Left ventricle myocardium inferior (tissue), 1 donor: ENCODE measurements around the gene DTNA. TPM values are rescaled to one million over a fixed set of nuclear protein-coding genes. Genes with fewer than 3 reads are reported as not detected.
"Not testable (repeated sequence)": the region's sequence is repeated elsewhere in the genome, so short reads cannot be mapped to it uniquely, and the experiment has no call there.

Source experiments
- DNase-seq: peaks from one replicate; pipeline ENCODE4 v3.0.0-alpha.2; 2020
- H3K27ac ChIP-seq: fragments of 200-600 bp; replicated peaks from 2 replicates; pipeline ENCODE4 v1.8.0; 2021
- H3K27me3 ChIP-seq: fragments of 200-600 bp; 2 replicates; pipeline ENCODE4 v1.8.0; 2021; ENCODE audit warnings: low read depth
- H3K36me3 ChIP-seq: fragments of 200-600 bp; 2 replicates; pipeline ENCODE4 v1.8.0; 2021
- H3K4me1 ChIP-seq: fragments of 200-600 bp; 2 replicates; pipeline ENCODE4 v1.8.0; 2021
- H3K4me3 ChIP-seq: fragments of 200-600 bp; 2 replicates; pipeline ENCODE4 v1.8.0; 2021; ENCODE audit warnings: mild to moderate bottlenecking, moderate library complexity
- H3K9me3 ChIP-seq: fragments of 200-600 bp; replicated peaks from 2 replicates; pipeline ENCODE4 v1.8.0; 2021
- intact Hi-C: fragments of 100-400 bp; cut with micrococcal nuclease; formaldehyde crosslinking; loops from one replicate; pipeline ENCODE4 v1.11.0; 2022
- total RNA-seq: library from RNA; stranded (reverse); fragmentation: NEBNext Ultra II Directional; extraction: Animal tissue kit (Norgen Biotek cat#: 25700); gene quantifications from one replicate; pipeline ENCODE4 v1.2.1, GENCODE V29; 2021
- TF ChIP-seq, protein P1 (sequence below): fragments of 200-600 bp; IDR thresholded peaks from 2 replicates; pipeline ENCODE4 v1.8.0; 2021; ENCODE audit warnings: antibody characterized with exemption, mild to moderate bottlenecking, borderline replicate concordance
- donor health status: DM: no; HTN: yes; CAD: no; lungs with severe emphysema.

DTNA gene
- total RNA-seq, 1 donor from 2014 or later: 167 TPM

DNA sequence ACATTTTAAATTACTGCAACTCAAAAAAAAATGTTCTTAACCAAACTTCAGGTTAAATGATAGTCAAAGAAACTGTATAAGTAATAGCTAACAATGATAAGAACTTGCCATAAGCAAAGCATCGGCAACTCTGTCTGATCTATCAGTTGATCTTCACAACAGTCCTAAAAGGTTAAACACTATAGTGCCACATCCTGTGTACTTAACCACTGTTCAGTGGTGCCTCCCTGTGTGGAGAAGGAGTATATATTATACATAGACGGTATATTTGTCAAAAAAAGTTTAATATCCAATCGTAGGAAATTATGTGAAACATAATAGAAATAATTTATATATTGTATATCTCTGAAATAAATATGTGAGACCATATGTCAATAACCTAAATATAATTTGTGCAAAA is 13.0 kb downstream of the DTNA start:
- Histone ChIP-seq H3K27ac (no peak overlapping the region), H3K4me1 (peaks cover 6% of the 10 kb centered on the region)
- intact Hi-C loops: no loop called here

DNA sequence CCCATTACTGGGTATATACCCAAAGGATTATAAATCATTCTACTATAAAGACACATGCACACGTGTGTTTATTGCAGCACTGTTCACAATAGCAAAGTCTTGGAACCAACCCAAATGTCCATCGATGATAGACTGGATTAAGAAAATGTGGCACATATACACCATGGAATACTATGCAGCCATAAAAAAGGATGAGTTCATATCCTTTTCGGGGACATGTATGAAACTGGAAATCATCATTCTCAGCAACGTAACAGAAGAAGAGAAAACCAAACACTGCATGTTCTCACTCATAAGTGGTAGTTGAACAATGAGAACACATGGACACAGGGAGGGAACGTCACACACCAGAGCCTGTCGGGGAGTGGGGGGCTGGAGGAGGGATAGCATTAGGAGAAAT is 15.6 kb downstream of the DTNA start:
- H3K4me3 ChIP-seq, DNase-seq, intact Hi-C loops, H3K27ac ChIP-seq, H3K27me3 ChIP-seq, H3K36me3 ChIP-seq: not testable (repeated sequence)
- peaks cover 24% of the 10 kb centered on the region for H3K4me1 ChIP-seq
- H3K9me3 ChIP-seq: peaks cover 19% of the 10 kb centered on the region

More for the DNA sequence above, 13.0 kb downstream of the DTNA start:
- H3K4me3 ChIP-seq: no peak overlapping the region
- H3K9me3 ChIP-seq: peaks cover 19% of the 10 kb centered on the region
- TF ChIP-seq, protein P1, sequence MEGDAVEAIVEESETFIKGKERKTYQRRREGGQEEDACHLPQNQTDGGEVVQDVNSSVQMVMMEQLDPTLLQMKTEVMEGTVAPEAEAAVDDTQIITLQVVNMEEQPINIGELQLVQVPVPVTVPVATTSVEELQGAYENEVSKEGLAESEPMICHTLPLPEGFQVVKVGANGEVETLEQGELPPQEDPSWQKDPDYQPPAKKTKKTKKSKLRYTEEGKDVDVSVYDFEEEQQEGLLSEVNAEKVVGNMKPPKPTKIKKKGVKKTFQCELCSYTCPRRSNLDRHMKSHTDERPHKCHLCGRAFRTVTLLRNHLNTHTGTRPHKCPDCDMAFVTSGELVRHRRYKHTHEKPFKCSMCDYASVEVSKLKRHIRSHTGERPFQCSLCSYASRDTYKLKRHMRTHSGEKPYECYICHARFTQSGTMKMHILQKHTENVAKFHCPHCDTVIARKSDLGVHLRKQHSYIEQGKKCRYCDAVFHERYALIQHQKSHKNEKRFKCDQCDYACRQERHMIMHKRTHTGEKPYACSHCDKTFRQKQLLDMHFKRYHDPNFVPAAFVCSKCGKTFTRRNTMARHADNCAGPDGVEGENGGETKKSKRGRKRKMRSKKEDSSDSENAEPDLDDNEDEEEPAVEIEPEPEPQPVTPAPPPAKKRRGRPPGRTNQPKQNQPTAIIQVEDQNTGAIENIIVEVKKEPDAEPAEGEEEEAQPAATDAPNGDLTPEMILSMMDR: no peak
- DNase-seq: no peak
- H3K27me3 ChIP-seq: no peaks in the 10 kb centered on the region
- no peaks in the 10 kb centered on the region for H3K36me3 ChIP-seq

DNA sequence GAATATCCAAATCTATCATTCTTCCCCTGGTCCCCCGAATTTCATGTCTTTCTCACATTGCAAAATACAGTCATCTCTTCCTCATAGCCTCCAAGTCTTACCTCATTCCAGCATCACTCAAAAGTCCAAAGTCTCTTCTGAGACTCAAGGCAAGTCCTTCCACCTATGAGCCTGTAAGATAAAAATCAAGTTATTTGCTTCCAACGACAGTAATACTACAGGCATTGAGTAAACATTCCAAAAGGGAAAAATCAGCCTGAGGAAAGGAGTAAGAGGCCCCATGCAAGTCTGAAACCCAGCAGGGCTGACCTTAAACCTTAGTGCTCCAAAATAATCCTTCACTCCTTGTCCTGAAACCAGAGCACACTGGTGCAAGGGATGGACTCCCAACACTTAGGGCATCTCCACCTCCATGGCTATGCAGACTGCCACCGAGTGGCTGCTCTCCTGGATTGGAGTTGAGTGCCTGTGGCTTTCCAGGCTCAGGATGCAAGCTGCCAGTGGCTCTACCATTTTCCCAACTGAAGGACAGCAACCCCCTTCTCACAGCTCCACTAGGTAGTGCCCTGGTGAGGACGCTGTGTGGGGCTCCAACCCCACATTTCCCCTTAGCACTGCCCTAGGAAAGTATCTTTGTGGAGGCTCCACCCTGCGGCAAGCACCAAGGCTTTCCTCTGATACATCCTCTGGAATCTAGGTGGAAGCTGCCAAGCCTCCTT is 16.3 kb downstream of the DTNA start:
- Histone ChIP-seq H3K9me3 (peaks cover 19% of the 10 kb centered on the region), H3K36me3 (no peaks in the 10 kb centered on the region), H3K27ac (peak overlapping the region; percentile 16), H3K27me3 (no peaks in the 10 kb centered on the region), H3K4me3 (no peak overlapping the region), H3K4me1 (peaks cover 26% of the 10 kb centered on the region)
- no peak for DNase-seq
- intact Hi-C loops: no loop called here
- TF ChIP-seq, protein P1: no peak

DNA sequence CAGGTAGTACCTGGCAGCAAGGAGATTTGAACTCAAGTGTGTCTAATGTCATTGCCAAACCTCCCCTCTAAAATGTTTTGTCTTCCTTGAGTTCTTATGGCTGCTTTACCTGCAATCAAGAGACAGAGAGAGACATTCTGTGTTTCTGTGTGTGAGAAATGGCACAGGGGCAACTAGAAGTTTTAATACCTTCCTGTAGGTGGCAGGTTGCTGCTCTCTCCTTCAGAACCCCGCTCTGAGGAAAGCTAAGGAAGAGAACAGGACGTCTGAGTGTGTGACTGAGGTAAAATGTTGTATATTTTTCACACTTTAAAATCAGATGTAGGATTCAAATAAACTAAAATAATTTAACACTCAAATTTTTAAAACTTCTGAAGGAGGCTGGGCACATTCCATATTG is 19.2 kb downstream of the DTNA start:
- intact Hi-C loops: no loop called here

DNA sequence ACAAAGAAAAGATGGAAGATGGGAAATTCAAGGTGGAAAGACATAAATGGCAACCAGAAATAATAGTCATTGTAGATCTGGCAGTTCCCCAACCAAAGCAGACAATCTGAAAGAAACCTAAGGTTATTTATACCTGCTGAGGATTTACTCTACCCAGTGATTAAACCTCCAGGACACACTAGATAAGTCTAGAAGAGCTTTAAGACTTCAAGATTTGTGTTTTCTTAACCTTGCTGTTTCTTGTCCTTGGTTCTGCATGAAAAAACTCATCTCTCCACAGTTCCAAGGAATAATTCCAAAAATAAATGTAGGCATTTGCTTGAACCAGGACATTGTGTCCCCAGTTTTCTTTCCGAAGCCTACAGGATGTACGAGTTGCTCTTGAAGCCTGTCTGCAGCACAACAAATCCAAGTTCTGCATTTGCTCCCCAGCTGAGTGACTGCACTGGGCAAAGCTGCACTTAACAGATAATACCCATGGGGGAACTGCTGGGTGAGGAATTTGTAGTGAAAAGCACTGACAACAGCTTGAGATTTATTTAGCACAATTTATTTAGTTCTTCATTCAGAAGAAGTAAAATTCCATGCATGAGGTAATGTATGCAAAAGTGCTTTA is 19.8 kb downstream of the DTNA start:
- no peak overlapping the region for H3K4me3 ChIP-seq
- H3K27me3 ChIP-seq: no peaks in the 10 kb centered on the region
- peaks cover 11% of the 10 kb centered on the region for H3K9me3 ChIP-seq
- H3K4me1 ChIP-seq: peaks cover 48% of the 10 kb centered on the region
- intact Hi-C loops: no loop called here
- peak overlapping the region; percentile 82 for H3K27ac ChIP-seq
- H3K36me3 ChIP-seq: no peaks in the 10 kb centered on the region
- TF ChIP-seq, protein P1: no peak
- DNase-seq: peak; percentile 18

More for the DNA sequence above, 19.2 kb downstream of the DTNA start:
- H3K4me3 ChIP-seq: no peak overlapping the region
- TF ChIP-seq, protein P1: peak; percentile 58
- no peaks in the 10 kb centered on the region for H3K36me3 ChIP-seq
- no peak for DNase-seq
- peaks cover 17% of the 10 kb centered on the region for H3K9me3 ChIP-seq
- peaks cover 46% of the 10 kb centered on the region for H3K4me1 ChIP-seq
- no peaks in the 10 kb centered on the region for H3K27me3 ChIP-seq
- H3K27ac ChIP-seq: peak overlapping the region; percentile 82

DNA sequence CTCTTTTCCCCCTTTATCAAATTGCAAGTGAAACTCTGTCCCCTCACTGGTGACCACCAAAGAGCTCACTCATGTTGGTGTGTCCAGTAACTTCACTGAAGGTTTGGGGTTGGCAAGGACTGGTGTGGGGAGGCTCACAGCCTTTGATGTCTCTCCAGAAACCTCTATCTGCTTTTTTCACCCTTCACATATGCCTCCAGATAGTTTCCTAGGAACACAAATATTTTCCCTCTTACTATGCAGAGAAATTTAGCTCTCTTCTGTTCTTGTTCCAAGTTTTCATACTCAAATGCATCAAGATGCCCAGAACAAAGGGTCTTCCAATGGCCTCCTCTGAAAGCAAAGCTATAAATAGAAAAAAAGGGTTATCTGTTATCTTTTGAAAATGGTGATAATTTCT is 20.7 kb downstream of the DTNA start:
- DNase-seq: no peak
- TF ChIP-seq, protein P1: no peak
- H3K4me1 ChIP-seq: peaks cover 48% of the 10 kb centered on the region
- no peaks in the 10 kb centered on the region for H3K36me3 ChIP-seq
- H3K27me3 ChIP-seq: no peaks in the 10 kb centered on the region
- peak overlapping the region; percentile 82 for H3K27ac ChIP-seq
- intact Hi-C loops: no loop called here
- peaks cover 2% of the 10 kb centered on the region for H3K9me3 ChIP-seq
- H3K4me3 ChIP-seq: no peak overlapping the region
